Fibroblast of villous mesenchyme (primary cell): Measurements from ENCODE around the gene HAGH. TPM values are rescaled to one million over a fixed set of nuclear protein-coding genes. Genes with fewer than 3 reads are reported as not detected.
A peak's percentile ranks its signal among the peaks of the same experiment; 100 is the strongest.

ENCODE experiments used
- DNase-seq: peaks from one replicate; pipeline ENCODE4 v3.0.0-alpha.2; 2010; ENCODE audit warnings: low read depth
- H3K4me3 ChIP-seq: 2 replicates; pipeline ENCODE4 v1.5.1; 2011; ENCODE audit warnings: low read depth, mild to moderate bottlenecking, low read length
- total RNA-seq: library from RNA; depleted of rRNA; stranded (reverse); fragments of >200 nt; gene quantifications from 2 replicates; pipeline ENCODE4 v1.2.3, GENCODE V29; 2012
- TF ChIP-seq, protein P1 (sequence below): IDR thresholded peaks from 2 replicates; pipeline ENCODE4 v1.5.1; 2012; ENCODE audit warnings: low read depth, mild to moderate bottlenecking, low read length; ENCODE audit not compliant: insufficient read depth

HAGH gene
- total RNA-seq, 1 donor, result 24.6 TPM

DNA sequence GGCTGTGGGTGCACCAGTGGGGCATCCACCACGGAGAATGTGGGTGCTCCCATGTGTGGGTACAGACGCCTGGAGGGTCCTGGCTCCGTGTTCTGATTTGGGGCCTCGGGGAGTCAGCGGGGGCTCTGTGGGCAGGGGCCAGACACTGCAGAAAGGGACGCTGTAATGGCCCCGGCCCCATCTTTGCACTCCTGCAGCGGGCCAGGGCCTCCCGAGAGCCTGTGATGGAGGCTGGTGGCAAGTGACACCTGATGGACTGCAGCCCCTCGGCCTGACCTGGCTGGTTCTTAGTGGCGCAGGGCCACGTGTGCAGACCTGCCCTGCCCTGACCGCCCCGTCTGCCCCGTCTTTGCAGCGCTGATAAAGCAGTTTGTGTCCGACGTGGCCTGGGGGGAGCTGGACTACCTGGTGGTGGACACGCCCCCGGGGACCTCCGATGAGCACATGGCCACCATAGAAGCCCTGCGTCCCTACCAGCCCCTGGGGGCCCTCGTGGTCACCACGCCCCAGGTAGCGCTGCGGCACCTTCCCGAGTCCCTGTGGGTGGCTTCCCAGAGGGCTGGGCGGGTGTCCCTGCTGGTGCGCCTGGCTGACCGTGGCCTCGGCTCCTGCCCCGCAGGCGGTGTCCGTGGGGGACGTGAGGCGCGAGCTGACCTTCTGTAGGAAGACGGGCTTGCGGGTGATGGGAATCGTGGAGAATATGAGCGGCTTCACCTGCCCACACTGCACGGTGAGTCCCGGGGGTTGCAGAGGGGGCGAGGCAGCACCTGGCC is 39.1 kb downstream of the HAGH start:
- DNase-seq, result no peak
- TF ChIP-seq, protein P1, sequence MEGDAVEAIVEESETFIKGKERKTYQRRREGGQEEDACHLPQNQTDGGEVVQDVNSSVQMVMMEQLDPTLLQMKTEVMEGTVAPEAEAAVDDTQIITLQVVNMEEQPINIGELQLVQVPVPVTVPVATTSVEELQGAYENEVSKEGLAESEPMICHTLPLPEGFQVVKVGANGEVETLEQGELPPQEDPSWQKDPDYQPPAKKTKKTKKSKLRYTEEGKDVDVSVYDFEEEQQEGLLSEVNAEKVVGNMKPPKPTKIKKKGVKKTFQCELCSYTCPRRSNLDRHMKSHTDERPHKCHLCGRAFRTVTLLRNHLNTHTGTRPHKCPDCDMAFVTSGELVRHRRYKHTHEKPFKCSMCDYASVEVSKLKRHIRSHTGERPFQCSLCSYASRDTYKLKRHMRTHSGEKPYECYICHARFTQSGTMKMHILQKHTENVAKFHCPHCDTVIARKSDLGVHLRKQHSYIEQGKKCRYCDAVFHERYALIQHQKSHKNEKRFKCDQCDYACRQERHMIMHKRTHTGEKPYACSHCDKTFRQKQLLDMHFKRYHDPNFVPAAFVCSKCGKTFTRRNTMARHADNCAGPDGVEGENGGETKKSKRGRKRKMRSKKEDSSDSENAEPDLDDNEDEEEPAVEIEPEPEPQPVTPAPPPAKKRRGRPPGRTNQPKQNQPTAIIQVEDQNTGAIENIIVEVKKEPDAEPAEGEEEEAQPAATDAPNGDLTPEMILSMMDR, result no peak
- no peak overlapping the region for H3K4me3 ChIP-seq

DNA sequence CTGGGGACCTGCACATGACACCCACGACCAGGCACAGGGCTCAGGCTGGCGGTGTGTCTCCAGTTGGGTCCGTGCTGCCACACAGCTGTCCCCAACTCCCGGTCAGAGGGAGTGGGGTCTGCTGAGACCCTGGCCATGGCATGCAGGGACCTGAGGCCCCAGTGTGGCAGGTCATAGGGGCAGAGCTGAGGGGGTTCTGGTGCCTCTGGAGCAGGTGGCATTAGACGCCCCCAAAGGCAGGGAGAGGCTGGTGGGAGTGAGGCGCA is 39.6 kb downstream of the HAGH start:
- TF ChIP-seq, protein P1, result no peak
- no peak for DNase-seq
- no peak overlapping the region for H3K4me3 ChIP-seq

DNA sequence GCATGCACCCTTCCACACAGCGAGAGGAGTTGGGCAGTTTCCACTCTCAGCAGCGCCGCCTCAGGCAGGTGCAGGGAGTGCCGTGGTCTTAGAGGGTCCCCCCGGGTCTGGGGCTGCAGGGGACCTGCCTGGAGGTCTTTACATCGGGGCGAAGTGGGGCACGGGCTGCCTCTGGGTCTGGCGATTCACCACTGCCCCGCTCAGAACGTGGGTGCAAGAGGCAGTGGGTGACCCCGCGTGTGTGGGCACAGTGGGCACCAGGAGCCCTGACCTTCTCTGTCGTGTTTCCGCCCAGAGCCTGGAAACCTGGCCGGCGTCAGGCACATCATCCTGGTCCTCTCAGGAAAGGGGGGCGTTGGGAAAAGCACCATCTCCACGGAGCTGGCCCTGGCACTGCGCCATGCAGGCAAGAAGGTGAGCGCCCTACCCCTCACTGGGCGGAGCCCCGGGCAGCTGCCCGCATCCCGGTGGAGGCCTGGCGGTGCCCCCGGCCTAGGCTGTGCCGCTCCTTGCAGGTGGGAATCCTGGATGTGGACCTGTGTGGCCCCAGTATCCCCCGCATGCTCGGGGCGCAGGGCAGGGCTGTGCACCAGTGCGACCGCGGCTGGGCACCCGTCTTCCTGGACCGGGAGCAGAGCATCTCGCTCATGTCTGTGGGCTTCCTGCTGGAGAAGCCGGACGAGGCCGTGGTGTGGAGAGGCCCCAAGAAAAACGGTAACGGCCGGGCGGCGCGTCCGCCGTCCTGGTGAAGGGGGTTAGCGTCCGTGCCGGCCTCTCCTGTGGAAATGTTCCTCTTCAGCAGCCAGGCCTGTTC is 40.2 kb downstream of the HAGH start:
- TF ChIP-seq, protein P1, result no peak
- no peak for DNase-seq
- H3K4me3 ChIP-seq, result no peak overlapping the region

DNA sequence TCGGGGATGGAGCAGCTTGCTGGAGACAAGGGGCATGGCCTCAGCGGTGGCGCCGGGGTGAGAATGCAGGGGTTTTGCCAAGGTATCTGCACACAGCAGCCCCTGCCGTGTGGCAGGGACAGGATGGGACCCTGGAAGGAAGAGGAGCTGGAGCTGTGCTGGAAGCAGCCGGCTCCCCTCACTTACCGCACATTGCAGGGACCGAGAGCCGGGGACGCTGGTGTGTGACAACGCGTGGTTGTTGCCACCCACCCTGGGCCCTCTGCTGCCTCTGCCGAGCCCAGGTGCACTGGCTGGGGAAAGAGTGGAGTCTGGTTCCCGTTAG is 40.8 kb downstream of the HAGH start:
- no peak overlapping the region for H3K4me3 ChIP-seq
- DNase-seq, result no peak
- TF ChIP-seq, protein P1, result no peak

DNA sequence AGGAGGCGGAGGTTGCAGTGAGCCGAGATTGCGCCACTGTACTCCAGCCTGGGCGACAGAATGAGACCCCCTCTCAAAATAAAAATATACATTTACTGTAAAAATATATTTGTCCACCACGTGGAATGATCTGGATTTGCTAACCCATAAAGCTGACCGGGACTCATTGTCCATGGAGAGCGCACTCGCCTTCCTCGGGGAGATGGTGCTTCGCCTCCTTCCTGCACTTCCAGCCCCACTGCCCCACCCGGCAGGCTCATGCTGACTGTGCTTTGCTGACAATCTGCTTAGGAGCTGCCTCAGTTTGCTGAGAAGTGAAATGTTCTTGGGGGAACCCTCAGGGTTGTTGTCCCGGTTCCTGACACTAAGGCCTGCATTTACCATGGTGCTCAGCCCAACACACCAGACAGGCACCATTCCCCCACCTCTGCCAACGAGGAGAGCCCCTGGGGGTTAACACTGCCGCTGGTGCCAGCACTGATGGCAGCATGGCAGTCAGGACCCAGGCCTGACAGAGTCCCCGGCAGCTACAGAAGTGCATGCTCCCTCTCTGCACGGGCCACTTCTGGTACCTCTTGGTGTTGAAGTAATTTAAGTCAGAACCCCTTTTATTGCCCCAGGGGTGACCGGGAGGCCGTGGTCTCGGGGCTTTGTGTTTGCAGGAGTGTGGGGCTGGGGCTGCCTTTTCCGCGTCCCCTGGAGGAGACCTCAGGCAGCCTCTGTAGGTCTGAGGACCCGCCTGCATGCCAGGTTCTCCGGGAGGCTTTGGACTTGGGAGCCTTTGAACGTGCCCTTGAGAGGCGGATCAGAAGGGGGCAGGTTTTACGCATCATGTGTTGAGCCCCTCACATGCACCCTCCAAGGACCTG is 41.4 kb downstream of the HAGH start:
- DNase-seq, result no peak
- no peak overlapping the region for H3K4me3 ChIP-seq
- TF ChIP-seq, protein P1, result no peak

DNA sequence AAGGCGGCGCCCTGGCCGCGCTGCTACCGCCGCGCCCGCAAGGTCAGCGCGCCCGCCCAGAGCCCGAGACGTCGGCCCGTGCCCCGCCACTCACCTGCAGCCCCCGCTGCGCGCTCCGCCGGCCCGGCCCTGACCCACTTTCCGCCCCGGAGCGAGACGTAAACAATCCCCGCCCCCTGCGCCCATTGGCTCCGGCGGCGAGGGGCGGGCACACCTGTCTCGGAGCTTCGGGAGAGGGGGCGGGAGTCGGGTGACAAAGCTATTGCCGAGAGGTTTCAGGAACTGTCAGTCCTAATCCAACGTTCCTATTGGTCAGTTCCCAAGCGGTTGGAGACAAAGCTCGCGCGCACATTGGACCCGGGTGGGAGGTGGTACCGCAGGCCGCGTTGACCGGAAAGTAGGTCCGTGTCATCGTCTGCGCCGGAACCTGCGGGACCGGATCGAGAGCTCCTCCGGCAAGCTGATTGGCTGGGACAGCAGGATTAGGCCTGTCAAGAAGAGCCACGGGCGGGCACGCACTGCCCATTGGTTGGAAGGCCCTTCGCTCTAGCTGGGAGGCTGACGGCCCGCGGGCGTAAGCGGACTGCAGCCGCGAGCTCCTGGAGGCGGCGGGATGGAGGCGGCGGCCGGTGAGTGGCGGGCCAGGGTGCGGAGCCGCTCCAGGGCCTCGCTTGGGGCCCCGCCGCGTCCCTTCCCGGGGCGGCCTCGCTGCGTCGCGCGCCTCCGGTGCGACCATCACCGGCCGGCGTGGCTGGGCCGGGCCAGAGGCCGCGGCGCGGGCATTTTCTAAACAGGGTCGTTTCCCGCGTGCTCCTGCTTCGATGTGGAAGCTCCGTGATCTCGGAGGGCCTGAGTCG is 44.0 kb downstream of the HAGH start, which contains the start of the genes NUBP2 and SPSB3:
Gene NUBP2 (plus strand): TSS at position 553 of the 857 bp plus-strand sequence. CDS start 61 bp downstream, at position 614.
Gene SPSB3 (minus strand): TSS at position 164 of the 857 bp plus-strand sequence. CDS start 1,088 bp downstream, outside the sequence.
- TF ChIP-seq, protein P1, result no peak
- peak within 1 kb of the TSS; percentile 91 for H3K4me3 ChIP-seq
- DNase-seq, result peak; percentile 100
